OCI-LY7 (cell line): ENCODE data around the gene SLC13A2. TPM values are rescaled to one million over a fixed set of nuclear protein-coding genes. Genes with fewer than 3 reads are reported as not detected.

Experiments used
- Bru-seq: library from RNA; stranded (reverse); fragments of 400-500 nt; gene quantifications from one replicate; lab custom pipeline; 2021; lab: Mats Ljungman, UMichigan
- BruChase-seq, 2 experiments: library from RNA; stranded (reverse); fragments of 400-500 nt; gene quantifications; one replicate each; lab custom pipeline; 2021; lab: Mats Ljungman, UMichigan
- BruUV-seq: library from RNA; stranded (reverse); fragments of 400-500 nt; replicated peaks from 2 replicates; lab custom pipeline; 2021; lab: Mats Ljungman, UMichigan
- CTCF ChIA-PET: fragments of 300-600 bp; sonication (Branson Sonifier 250); formaldehyde crosslinking; loops from one replicate; lab custom pipeline; 2022; ENCODE audit warnings: antibody characterized with exemption; ENCODE audit not compliant: unreplicated experiment; lab: Charles Lee
- POLR2A ChIA-PET: fragments of 300-600 bp; sonication (Branson Sonifier 250); formaldehyde crosslinking; loops from one replicate; lab custom pipeline; 2022; ENCODE audit warnings: antibody characterized with exemption; lab: Charles Lee
- DNase-seq: peaks from one replicate; pipeline ENCODE4 v3.0.0-alpha.2; 2015; ENCODE audit warnings: low spot score
- H2AFZ ChIP-seq: fragments of 200-600 bp; sonication (generic), shearing (Covaris generic); 2 replicates; pipeline ENCODE4 v1.6.1; 2014; ENCODE audit warnings: mild to moderate bottlenecking, antibody characterized with exemption, low read length, moderate library complexity
- H3K27ac ChIP-seq: fragments of 200-600 bp; sonication (generic); 2 replicates; pipeline ENCODE4 v1.5.1; 2014; ENCODE audit warnings: mixed run types, low read depth, mild to moderate bottlenecking, moderate library complexity, low read length, inconsistent platforms; ENCODE audit not compliant: poor library complexity, severe bottlenecking
- H3K36me3 ChIP-seq: fragments of 200-600 bp; sonication (generic); 2 replicates; pipeline ENCODE4 v1.6.1; 2014; ENCODE audit warnings: mild to moderate bottlenecking, antibody characterized with exemption, low read length, moderate library complexity, mixed read lengths; ENCODE audit not compliant: insufficient read depth
- H3K4me1 ChIP-seq: fragments of 200-600 bp; sonication (generic); 2 replicates; pipeline ENCODE4 v1.5.1; 2014; ENCODE audit warnings: mild to moderate bottlenecking, low read length; ENCODE audit not compliant: insufficient read depth, poor library complexity, severe bottlenecking
- H3K4me2 ChIP-seq: fragments of 200-600 bp; sonication (generic); 2 replicates; pipeline ENCODE4 v1.6.1; 2014; ENCODE audit warnings: mild to moderate bottlenecking, low read length
- H3K4me3 ChIP-seq: fragments of 200-600 bp; sonication (generic); 2 replicates; pipeline ENCODE4 v1.5.1; 2014; ENCODE audit warnings: mild to moderate bottlenecking, low read depth, low read length; ENCODE audit not compliant: poor library complexity, severe bottlenecking
- H3K79me2 ChIP-seq: fragments of 200-600 bp; sonication (generic); 2 replicates; pipeline ENCODE4 v1.6.1; 2016; ENCODE audit warnings: low read depth, mild to moderate bottlenecking, low read length, moderate library complexity, mixed read lengths; ENCODE audit not compliant: insufficient read depth
- H3K9me2 ChIP-seq: fragments of 200-600 bp; sonication (generic); 2 replicates; pipeline ENCODE4 v1.6.1; 2016; ENCODE audit warnings: mild to moderate bottlenecking, low read length, mixed read lengths; ENCODE audit not compliant: insufficient read depth
- H3K9me3 ChIP-seq: fragments of 200-600 bp; sonication (generic); 2 replicates; pipeline ENCODE4 v1.6.1; 2014; ENCODE audit warnings: mild to moderate bottlenecking, mixed run types, low read length, mixed read lengths
- H4K20me1 ChIP-seq: fragments of 200-600 bp; sonication (generic); 2 replicates; pipeline ENCODE4 v1.6.1; 2014; ENCODE audit warnings: mild to moderate bottlenecking, antibody characterized with exemption, low read length, moderate library complexity, mixed read lengths; ENCODE audit not compliant: insufficient read depth
- CTCF ChIP-seq: fragments of 200-600 bp; sonication (generic); conservative IDR thresholded peaks from 2 replicates; pipeline ENCODE4 v1.5.1; 2014; ENCODE audit warnings: mild to moderate bottlenecking, antibody characterized with exemption, low read length, moderate library complexity, mixed read lengths
- EZH2phosphoT487 ChIP-seq: fragments of 200-600 bp; sonication (generic); IDR thresholded peaks from 2 replicates; pipeline ENCODE4 v1.6.1; 2018; ENCODE audit warnings: low read depth, borderline replicate concordance, mild to moderate bottlenecking, mixed run types, antibody characterized with exemption, low read length, moderate library complexity, mixed read lengths
- intact Hi-C: fragments of 100-400 bp; cut with micrococcal nuclease; formaldehyde crosslinking; loops from one replicate; pipeline ENCODE4 v1.10.0; 2022; ENCODE audit not compliant: unreplicated experiment
- long read RNA-seq: library from polyadenylated mRNA; stranded (forward); transcript quantifications from one replicate; pipeline ENCODE4 v2.0.0, GENCODE V29; 2022
- total RNA-seq, 2 experiments: library from RNA; depleted of rRNA in 1 of 2; stranded (reverse); fragments of >200 nt in 1 of 2; shearing (Covaris generic) in 1 of 2; gene quantifications; 2 replicates each; pipeline ENCODE4 v1.2.3, GENCODE V29; 2014 to 2022

SLC13A2 gene
- total RNA-seq (2014; rRNA removed; shearing (Covaris generic)) (not detected in 2 replicates), total RNA-seq (2022) (not detected in 2 replicates), Bru-seq, nascent RNA (not detected), BruChase-seq, experiment 1, labeled RNA remaining after a 6-hour chase (not detected), BruChase-seq, experiment 2, labeled RNA remaining after a 2-hour chase (not detected)
- long read RNA-seq, result 0 reads

- no peaks in the 10 kb centered on the region for H3K36me3 ChIP-seq
- H3K79me2 ChIP-seq, result no peaks in the 10 kb centered on the region
- ChIA-PET POLR2A (no interaction called here), CTCF (no interaction called here)
- H3K4me1 ChIP-seq, result no peaks in the 10 kb centered on the region
- no peaks in the 10 kb centered on the region for H3K9me2 ChIP-seq
- intact Hi-C loops, result no loop called here
- no peaks in the 10 kb centered on the region for H3K9me3 ChIP-seq
- no peak within 1 kb of the TSS for H2AFZ ChIP-seq
- no peak within 1 kb of the TSS for H3K4me2 ChIP-seq
- BruUV-seq, result no TSS peak
- no peak within 1 kb of the TSS for H3K27ac ChIP-seq
- H3K4me3 ChIP-seq, result no peak within 1 kb of the TSS
- no peak for DNase-seq
- TF ChIP-seq EZH2phosphoT487, result no peak
- no peak for TF ChIP-seq CTCF
- no peaks in the 10 kb centered on the region for H4K20me1 ChIP-seq
Measured at GRCh38 chr17:28473542-28473941, at the start of gene SLC13A2. Gene SLC13A2 (plus strand): TSS chr17:28473644. CDS start chr17:28473713, 69 bp downstream.

- H3K4me1 ChIP-seq, result no peaks in the 10 kb centered on the region
- H3K9me3 ChIP-seq, result no peaks in the 10 kb centered on the region
- BruUV-seq, result no TSS peak
- H3K4me3 ChIP-seq, result no peak overlapping the region
- no peaks in the 10 kb centered on the region for H3K79me2 ChIP-seq
- CTCF ChIA-PET, result no interaction called here
- POLR2A ChIA-PET, result no interaction called here
- no peaks in the 10 kb centered on the region for H3K36me3 ChIP-seq
- no peak overlapping the region for H3K4me2 ChIP-seq
- no peak overlapping the region for H3K27ac ChIP-seq
- H2AFZ ChIP-seq, result no peak overlapping the region
- H4K20me1 ChIP-seq, result no peaks in the 10 kb centered on the region
- DNase-seq, result no peak
- no peaks in the 10 kb centered on the region for H3K9me2 ChIP-seq
- TF ChIP-seq CTCF (no peak), EZH2phosphoT487 (no peak)
- intact Hi-C loops, result no loop called here
Measured at GRCh38 chr17:28425206-28425605, 48.2 kb upstream of the SLC13A2 start.

- DNase-seq, result no peak
- no peaks in the 10 kb centered on the region for H3K9me3 ChIP-seq
- H3K79me2 ChIP-seq, result no peaks in the 10 kb centered on the region
- H3K4me2 ChIP-seq, result no peak overlapping the region
- intact Hi-C loops, result no loop called here
- no peak overlapping the region for H3K4me3 ChIP-seq
- H2AFZ ChIP-seq, result no peak overlapping the region
- no peak for TF ChIP-seq EZH2phosphoT487
- peak; percentile 49 for TF ChIP-seq CTCF
- H3K9me2 ChIP-seq, result no peaks in the 10 kb centered on the region
- no TSS peak for BruUV-seq
- POLR2A ChIA-PET, result no interaction called here
- no peaks in the 10 kb centered on the region for H3K36me3 ChIP-seq
- CTCF ChIA-PET, result no interaction called here
- no peaks in the 10 kb centered on the region for H3K4me1 ChIP-seq
- no peaks in the 10 kb centered on the region for H4K20me1 ChIP-seq
- no peak overlapping the region for H3K27ac ChIP-seq
Measured at GRCh38 chr17:28426081-28426519, 47.3 kb upstream of the SLC13A2 start.
